Measurements from ENCODE around the gene IRS1.
A peak's percentile ranks its signal among the peaks of the same experiment; 100 is the strongest.

IRS1 gene

DNA sequence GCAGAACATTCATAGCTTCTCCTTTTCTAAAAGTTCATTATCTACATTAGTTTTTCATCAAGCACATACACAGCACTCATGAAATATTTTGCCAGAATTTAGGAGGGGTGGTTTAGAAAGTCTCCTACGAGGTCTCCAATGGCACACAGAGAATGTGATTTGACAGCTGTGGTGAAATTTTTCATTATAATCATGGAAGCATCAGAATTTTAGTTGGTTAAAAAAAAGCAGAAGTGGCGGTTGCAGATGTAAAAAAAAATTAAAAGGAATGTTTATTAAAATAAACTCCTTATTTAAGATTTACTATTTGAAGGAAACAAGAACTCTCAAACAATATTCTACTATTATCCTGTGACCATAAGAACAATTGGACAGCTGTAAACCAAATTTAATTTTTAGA, 25.4 kb upstream of the IRS1 start:
- no peak for DNase-seq (ENCODE audit: low spot score)

DNA sequence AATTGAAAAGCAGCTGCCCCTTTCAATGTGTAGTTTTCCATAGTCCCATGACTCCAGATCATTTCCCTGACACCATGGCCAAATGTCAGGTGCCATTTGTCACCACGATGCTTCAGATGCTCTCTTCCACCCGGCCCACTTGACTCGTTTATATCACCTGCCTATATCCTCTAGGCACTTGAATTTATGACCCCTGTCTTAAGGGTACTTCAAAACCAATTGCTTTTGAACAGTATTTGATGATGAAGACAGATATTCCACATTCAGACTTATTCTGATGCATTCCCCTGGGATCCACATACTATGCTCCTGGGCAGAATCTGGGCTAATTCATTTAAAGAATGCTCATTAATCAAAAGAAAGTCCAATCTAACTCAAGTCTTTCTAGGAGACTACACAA, 19.3 kb upstream of the IRS1 start:
- DNase-seq (ENCODE audit: low spot score): no peak

DNA sequence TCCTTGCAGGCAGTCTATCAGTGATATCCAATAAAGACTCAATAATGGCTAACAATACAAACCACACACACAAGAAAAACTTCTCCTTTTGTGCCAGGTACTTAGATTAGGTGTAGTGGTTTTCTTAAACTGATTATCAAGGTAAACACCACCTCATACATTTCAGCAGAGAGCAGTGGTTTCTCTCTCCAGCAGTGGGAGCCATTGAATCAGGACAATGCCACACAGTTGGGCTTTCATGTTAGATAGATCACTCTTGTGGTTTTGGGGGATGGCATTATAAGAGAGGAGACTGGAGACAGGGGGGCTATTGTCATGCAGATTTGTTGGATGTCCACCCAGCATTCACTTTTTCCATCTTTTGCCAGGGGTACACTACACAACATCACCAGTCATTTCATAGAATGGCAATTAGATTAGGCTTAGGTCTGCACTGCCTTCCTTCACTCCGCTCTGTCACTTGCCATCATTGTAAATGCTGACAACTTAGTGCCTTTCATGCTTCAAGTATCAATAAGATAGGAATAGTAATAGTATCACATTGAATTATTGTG, 13.6 kb upstream of the IRS1 start:
- DNase-seq (ENCODE audit: low spot score): no peak

DNA sequence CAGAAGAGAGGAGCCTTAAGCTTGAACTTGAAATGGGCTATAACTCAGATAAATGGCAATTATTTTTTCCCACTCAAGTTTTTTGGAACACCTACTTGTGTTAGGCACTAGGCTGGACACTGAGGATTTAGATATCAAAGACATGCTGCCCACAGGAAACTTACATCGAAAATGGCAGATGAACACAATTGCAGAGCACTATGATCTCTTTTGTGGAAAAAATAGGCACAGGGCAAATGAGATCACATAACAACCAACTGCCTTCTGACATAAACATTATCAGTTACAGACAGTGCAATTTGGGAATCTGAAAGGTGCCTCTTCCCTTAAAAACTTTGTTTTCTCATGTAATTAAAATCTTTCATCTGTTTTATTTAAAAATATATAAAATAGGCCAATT, 3.8 kb upstream of the IRS1 start:
- DNase-seq (ENCODE audit: low spot score): no peak

DNA sequence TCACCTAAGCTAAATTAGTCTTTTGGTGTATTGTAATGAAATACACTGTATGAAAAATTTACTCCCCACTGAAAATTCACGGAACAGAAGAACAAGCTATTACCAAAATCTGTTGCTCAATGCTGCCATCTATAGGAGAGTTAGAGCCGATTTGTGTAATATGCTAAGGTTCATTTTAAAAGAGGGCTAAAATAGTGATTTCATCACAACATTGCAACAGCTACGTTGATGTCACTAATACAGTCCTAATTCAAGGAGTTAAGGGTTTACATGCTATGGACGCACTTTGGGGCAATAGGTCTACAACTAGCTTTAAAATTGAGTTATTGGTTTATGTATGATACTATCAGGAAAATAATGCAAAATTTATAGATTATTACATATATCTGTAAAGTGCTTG, 3.0 kb upstream of the IRS1 start:
- DNase-seq (ENCODE audit: low spot score): peak; percentile 75

DNA sequence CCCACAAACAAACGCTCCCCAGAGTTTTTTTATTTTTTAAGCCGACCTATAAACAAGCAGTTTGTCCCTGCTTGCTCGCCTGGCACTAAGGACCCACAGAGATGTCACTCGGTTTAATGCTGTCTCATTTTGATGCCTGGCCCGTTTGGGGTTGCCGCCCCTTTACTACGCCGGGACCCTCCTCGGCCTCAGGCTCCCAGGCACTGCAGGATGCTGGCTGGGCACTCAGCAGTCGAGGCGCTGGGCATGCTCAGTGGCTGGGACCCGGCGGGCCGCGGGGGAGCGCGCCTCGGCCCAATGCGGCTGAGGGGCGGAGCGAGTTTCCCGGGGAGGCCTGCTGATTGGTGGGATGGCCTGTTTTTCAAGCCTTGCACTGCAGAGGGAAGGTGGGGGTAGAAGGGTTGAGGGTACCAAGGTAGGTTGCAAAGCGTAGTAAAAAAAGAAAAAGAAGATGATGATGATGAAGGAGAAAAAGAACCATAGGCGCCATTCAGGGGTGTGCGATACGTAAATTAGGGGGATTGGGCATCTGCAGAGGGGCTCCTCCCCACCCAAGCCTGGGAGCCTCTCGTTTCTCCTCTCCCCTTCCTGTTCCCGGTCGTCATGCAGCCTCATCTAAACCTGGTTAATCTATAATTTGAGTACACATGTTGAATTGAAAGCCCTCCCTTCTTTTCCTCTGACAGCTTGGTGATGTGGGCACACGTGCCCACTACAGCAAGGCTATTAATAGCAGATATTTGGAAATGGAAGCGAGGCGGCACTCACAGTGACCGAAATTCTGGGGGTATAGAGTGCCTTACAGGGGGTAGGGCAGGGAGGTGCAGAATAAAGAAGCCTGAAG, 1.5 kb upstream of the IRS1 start:
- peak; percentile 81 for DNase-seq (ENCODE audit: low spot score)

DNA sequence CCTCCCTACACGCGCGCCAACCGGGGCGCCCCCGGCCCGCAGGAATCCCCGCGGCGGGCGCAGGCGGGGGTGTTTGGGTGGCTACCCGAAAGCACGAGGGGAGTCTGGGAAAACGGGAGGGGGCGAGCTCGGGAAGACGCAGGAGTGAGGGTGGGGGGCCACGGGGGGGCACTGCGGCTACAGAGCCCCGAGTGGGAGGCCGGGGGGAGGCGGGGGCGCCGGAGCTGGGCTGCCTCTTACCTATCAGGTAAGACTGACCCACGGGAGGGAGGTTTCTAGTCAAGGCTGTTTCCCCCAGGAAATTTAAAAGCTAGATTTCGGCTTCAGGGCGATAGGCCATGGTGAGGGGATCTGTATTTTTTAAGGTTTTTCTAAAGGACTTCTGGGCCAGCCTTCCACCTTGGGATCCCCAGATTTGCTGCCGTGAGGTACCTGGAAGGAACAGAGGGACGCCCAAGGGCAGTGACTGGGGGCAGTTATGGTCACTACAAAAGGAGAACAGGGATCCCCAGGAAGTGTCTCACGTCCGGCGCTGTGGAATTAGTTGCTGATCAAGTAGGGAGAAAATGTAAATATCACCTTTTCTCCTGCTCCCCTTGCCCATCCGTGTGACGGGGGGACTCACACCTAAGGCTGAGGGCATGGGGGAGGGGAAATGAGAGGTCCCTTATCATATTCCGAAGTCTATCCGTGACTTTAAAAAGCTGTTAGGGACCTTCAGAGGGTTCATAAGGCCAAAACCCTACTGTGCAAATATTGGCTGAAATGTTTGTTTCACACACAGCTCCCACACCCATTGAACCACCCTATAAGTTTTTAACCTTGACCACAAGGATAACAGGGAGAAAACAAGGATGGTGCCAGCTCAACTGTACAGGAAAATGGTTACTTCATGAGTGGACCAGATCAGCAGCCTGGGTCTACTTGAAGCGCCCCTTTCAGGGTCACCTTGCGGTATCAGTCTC, 638 bp upstream of the IRS1 start:
- no peak for DNase-seq (ENCODE audit: low spot score)

DNA sequence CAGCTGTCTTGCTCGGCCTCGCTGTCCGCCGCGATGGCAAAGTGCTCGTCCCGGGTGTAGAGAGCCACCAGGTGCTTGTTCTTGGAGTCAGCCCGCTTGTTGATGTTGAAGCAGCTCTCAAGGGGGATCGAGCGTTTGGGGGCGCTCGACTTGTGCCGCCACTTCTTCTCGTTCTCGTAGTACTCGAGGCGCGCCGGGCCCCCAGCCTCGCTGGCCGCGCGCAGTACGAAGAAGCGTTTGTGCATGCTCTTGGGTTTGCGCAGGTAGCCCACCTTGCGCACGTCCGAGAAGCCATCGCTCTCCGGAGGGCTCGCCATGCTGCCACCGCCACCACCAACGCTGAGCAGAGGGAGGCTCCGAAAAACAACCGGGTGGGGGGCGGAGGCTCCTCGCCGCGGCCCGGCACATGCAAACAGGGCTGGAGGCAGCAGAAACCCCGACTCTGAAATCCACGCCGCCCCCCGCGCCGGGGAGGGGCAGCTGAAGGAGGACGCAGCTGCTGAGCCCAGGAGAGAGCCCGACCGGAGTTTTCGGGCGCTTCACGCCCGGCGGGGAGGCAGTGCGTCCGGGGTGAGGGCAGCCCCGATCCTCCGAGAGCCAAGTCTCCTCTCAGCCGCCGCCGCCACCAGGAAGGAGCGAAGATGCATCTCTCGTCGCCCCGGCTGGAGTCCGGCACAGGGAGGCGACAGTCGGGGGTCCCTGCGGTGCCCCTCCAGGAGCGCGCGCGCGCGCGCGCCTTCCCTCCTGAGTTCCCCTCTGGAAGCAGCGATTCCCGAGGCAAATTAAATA, 1.0 kb downstream of the IRS1 start:
- no peak for DNase-seq (ENCODE audit: low spot score)

DNA sequence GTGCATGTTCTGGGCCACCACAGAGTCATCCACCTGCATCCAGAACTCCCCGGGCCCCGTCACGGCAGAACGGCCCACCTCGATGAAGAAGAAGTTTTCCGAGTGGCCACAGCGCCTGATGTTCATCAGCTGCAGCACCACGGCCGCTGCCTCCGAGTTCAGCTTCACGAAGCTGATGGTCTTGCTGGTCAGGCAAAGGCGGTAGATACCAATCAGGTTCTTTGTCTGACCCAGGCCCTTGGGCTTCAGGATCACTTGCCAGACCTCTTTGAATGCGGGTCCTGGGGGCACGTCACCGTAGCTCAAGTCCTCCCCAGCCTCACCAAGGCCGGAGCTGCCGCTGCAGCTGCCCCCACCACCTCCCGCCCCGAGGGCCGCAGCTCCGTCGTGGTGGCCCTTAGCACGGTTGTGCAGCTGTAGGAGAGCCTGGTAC, 1.6 kb downstream of the IRS1 start:
- no peak for DNase-seq (ENCODE audit: low spot score)

DNA sequence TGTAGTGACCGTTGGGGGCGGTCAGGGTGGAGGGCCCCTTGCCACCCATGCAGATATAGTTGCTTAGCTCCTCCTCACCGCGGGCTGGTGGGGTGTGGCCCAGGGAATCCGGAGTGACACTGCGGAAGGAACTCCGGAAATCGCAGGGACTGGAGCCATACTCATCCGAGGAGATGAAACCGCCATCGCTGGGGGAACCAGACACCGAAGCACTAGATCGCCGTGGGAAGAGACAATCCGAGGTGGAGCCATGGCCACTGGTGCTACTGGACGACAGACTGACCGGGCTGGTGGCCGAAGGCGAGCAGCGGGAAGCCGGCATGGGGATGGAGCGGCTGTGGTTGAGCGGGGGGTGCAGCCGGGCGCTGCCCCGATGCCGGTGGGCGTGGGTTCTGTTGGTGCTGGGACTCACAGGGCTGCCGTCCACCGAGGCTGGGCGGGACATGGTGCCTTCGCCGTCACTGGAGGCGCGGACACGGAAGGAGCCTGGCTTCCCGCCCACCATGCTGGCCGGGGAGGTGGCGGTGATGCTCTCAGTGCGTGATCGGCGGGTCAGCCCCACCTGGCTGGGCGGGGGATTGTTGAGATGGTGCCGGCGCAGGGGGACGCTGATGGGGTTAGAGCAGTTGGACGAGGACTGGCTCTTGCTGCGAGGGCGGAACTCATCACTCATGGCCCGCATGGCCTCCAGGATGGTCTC, 2.2 kb downstream of the IRS1 start:
- DNase-seq (ENCODE audit: low spot score): peak; percentile 64

DNA sequence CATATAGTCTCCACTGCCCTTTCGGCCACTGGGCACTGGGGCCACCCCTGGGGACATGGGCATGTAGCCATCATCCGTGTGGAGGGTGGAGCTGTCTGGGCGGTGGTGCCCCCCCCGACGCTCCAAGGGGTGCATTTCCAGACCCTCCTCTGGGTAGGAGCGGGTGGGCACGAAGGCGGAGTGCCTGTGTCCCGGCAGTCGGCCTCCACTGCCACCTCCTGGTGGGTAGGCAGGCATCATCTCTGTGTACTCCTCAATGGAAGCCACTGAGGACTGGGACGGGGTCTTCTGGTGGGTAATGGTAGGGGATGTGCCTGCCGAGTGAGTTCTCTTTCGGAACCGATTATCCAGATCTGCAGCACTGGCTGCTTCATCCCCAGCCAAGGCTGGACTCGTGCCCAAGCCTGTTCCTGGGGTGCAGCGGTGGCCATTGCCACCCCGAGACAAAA, 2.8 kb downstream of the IRS1 start:
- DNase-seq (ENCODE audit: low spot score): peak; percentile 63

DNA sequence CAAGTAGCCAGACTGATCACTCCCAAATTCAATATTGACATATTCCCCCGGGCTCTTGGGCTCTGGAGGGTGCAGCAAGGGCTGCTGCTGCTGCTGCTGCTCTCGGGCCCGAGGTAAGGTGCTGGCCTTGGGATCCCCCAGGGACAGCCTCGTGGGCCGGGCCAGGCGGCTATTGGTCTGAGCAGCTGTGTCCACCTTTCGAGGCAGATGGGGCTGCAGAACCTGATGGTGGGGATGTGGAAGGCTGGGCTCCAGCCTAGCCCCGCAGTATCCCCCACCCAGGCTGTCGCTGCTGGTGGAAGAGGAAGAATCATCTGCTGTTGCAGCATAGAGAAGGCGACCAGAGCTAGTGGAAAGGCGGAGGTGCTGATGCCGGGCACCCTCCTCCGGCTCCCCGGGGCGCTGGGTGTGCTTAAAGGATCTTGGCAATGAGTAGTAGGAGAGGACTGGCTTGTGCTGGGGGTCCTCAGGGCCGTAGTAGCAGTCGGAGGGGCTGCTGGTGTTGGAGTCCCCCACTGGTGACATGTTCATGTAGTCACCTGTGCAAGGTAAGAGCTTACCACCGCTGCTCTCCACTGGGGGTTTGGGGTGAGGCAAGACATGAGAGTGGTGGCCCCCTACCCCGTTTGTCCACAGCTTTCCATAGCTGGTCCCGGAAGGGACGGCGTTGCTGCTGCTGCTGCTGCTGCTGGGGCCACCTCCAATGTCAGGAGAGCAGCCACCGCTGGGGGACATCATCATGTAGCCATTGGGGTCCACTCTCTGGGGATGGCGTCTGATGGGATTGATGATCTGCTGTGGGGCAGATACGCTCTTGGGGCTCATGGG, 3.4 kb downstream of the IRS1 start:
- no peak for DNase-seq (ENCODE audit: low spot score)

DNA sequence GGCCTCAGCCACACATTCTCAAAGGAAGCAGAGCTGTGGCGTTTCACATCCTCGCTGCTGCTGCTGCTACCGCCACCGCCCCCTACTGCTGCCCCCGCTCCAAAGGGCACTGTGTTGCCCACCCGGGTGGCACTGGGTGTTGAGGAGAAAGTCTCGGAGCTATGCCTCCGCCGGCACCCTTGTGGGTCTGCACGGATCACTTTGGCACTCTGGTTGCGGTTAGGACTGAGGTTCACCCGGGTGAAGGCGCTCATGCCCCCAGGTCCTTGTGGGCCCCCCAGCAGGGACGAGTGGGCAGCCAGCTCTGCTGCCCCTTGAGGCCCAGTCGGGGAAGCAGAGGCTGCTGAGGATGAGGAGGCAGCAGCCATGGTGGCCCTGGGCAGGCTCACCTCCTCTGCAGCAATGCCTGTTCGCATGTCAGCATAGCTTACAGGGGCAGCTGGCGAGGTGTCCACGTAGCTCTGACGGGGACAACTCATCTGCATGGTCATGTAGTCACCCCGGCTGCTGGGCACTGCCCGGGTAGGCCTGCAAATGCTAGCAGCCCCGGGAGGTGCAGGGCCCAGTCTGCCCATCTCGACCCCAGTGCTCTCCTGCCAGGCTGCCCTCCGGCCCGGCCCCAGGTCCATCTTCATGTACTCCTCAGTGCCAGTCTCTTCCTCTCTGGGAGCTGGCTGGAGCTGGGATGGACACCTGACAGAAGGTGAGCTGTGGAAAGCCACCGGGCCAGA, 4.2 kb downstream of the IRS1 start:
- DNase-seq (ENCODE audit: low spot score): no peak

DNA sequence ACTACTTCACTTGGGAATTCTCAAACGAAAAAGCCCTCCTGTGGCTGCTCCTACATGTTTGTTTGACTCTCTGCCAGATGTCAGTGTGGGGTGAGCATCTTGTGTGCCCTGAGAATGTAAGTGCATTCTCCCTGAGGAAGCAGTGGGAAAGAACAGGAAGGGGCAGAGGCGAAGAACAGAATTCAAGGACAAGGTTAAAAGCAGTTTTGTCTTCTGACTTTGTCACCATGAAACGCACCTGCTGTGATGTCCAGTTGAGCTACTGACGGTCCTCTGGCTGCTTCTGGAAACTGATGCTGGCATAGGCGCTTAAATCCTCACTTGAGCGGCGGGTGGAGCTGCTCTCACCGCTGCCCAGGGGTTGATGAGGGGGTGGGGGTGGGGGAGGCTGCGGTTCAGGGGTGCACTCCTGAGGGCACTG, 4.9 kb downstream of the IRS1 start:
- DNase-seq (ENCODE audit: low spot score): no peak

DNA sequence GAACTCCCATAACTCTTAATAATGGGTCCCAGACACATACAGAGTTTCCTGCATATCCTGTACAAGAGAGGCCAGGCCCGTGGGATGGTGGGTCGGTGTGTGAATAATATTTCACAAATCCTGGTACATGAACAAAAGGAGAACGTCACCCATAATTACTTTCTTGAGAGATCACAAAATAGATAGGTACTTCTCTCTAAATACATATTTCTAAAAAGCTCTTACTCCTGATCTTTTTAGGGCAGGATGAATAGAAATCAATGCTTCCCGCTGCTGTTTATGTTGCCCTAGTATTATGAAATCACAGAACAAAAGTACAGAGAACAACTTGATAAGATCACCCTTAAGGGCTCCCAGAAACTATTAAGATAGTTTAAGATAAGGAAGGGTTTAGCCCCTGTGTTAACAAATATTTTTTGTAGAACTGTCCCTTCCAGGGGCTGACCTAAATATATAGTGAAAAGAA, 5.4 kb downstream of the IRS1 start:
- no peak for DNase-seq (ENCODE audit: low spot score)

DNA sequence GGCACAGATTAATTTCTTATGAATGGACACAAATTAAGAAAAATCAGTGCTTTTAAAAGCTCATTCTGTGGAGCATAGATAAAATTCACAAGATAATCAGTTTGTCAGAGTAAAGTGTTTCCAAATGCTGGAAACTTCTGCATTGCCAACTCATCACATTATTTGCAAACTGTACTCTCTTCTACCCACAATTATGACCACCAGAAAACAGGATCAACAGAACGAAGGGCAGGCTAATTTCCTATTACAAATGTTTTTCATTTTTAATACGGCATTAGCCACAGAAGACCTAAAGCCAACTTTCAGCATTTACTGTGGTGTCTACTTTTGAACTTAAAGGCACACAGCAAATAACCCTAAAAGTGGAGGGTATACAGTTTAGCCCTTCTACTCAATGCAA, 6.0 kb downstream of the IRS1 start:
- DNase-seq (ENCODE audit: low spot score): no peak

DNA sequence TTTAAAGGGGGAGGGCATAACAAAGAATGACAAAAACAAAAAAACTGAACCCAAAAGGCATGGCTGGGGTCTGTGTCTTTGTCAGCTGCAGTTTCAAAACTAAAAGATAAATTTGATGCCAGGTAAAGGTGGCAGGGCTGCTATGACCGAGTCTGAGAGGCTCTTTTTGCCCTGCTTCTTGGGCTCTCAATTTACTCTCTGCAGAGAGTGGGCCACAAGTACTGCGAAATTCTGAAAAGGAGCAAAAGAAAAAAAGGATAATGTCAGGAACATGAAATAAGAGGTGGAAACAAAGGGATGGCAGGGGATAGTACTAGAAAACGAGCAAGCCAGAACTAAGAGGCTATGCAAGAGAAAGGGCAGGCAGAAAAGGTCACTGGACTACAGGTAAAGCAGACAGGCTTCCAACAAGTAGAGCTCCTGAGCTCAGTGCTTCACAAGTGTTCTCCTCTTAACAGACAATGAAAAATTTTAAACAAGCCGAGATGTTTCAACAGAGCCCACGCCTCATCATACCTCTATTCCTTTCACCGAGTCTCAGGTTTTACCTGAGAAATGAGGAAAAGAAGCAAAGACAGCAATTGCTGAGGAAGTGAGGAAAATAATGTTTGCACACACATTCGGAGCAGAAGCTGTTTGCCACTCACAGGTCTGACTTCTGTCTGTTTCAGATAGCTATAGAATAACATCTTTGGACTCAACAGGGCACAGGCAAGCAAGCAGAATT, 7.3 kb downstream of the IRS1 start:
- no peak for DNase-seq (ENCODE audit: low spot score)

DNA sequence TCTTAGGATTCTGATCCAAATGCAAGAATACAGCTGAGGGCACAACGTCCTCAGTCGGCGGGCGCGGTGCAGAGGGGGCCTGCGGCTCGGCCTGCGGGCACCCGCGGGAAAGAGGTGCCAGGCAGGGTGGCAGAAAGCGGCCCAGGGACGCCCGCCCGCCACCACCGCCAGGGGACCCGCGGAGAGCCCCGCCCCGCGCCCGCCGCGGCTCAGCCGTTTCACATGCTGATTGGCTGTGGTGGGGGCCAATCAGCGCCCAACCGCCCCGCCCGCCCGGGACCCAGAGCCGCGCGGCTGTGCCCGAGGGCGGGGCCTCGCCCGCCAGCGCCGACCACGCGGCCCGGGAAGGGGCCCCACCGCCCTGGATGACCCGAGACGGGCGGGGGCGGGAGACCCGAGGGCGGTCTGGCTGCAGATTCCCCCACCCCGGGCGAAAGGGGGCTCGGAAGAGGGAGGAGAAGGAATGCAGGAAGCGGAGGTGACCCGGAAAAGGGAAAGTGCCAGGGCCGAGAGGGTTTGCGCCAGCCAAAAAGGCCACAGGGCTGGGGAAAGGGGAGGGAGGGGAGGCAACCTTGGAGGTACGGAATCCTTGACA, 8.0 kb downstream of the IRS1 start:
- peak; percentile 97 for DNase-seq (ENCODE audit: low spot score)

Data from AG08395 (cell line).